AG08396 (cell line): ENCODE measurements around the gene IDS.
A peak's percentile ranks its signal among the peaks of the same experiment; 100 is the strongest.

Source experiments
- DNase-seq: peaks from one replicate; pipeline ENCODE4 v3.0.0; 2012; ENCODE audit warnings: low spot score, mixed read lengths

The IDS gene

DNA sequence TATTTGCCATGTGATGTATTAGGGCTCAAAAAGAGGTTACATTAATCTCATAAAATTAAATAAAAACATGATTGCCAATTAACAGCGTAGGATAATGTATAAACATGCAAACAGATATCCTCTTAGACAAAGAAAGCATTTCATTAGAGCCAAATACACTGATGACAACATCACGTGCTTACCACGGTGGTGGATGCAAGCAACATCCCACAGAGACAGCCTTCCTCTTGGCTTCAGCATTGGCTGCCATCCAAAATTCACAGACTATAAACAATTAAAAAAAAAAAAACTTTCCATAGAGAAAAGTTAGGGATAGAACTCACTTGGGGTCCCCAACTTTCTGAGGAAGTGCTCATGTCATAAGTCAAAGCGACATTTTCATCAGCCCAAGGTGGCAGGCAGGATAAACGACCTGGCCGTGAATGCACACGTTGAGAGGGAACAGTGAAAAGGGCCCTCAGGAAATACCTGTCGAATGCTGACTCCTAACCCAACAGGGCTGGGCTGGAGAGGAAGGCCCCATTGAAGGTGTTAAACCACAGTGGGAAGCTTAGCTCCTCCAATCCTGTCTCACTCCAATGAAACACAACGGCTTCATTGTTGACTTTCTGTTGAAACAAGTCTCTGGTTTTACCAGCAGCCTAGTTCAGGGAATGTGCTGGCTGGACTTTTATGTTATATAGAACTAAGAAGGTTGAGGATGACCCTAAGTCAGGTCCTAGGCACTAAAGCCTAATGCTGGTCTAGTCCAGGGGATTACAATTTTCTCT lies 48.4 kb downstream of the IDS start:
- no peak for DNase-seq

DNA sequence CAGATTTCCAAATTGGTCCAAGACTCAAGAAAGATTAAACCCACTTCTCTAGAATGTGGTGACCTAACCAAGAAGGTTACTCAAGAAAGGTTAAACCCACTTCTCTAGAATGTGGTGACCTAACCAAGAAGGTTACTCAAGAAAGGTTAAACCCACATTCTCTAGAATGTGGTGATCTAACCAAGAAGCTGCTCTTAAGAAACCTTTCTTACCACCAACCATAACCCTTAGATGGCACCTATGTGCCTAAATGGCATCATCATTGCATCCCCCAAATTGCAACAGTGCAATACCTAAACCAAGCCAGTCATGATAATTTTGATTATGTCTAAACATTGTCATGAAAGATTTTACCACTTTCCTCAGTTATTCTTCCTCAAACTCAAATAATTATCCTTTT lies 49.2 kb downstream of the IDS start:
- DNase-seq: no peak

DNA sequence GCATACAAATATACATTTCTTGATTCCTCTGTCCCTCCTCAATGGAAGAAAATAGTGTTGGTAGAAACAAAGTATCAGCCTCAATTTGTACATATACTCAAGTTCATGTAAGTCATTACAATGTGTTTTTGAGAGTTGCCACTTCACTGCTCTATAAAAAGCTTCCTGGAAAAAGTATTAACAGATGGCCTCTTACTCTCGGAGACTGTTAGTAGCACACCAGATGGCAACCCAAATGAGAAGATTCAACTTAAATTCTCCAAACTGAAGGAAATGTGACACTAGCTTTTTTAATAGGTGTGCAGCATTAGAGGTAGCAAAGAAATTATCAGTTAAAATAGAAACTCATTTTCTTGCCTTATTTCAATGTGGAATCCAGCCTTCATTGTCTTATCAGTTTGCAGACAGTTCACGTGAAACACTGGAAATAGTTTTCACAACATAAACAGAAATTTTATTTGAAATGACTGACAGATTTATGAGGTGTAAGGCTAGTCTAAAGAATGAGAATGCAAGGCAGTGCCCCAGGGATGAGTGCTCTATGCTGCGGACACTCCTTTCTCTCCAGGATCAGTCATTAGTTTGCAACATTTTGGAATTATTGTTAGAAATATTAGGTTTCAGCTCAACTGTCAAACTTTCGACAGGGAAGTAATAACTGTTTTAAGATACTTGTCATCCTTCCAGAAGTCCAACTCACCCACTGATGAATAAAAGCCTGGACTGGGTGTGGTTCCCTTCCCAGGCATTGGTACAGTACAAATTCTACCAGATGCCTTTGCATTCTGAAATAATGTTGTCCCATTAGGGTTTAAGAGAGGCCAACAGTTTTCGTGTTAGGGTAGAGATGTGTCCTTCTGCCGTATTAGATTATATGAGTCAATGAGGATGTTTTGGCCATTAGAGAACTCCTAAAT lies 50.9 kb downstream of the IDS start:
- no peak for DNase-seq

DNA sequence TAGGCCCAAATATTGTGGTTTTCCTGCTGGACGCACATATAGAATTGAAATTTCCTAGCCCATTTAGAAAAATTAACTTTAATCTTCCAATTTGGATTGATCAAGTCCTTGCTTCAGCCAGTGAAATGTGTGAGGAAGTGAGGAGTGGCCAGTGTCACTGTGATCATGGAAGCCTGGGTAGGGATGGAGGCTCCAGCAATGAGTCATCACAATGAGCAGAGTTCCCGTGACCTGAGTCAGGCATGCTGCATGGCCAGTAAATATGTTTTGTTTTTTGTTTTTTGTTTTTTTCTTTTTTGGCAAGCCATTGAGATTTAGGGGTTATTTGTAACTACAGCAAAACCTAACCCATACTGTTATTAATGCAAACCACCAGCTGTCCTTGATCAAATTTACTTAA lies 52.1 kb downstream of the IDS start:
- DNase-seq: peak; percentile 59

DNA sequence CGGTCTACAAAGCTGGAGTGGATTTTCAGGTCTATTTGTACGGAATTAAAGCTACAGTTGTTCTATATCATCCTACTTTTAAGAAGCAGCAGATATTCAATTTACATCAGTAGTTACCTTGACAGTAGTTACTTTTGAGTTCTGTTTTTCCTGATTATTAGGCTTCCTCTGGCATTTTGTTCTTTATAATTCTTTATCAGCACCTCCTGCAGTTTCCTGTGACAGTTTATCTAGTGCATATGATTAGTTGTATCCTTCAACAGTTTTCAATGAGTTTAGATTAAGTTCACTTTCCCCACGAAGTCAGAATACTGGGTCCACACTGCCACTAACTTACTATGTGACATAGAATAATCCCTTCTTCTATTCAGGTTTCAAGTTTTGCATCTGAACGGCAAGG lies 71.7 kb downstream of the IDS start:
- DNase-seq: no peak

DNA sequence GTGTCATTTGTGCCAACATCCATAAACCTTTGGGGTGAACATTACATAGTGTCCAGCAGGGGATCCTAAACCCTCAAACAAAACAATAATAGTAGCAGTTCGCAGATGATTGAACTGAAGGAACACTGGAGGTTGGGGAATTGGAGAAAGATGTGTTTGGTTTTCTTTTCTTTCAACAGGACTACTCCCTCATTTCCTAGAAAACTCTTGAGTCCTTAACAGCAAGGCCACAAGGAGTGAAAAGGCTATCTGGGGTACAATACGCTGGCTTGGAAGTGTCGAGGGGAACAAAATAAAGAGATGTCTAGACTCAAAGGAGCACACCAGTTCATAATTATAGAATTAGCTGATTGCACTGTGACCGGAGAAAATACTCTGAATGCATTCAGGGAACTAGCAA lies 72.1 kb downstream of the IDS start:
- DNase-seq: no peak
